K562 (cell line): Measurements from ENCODE around the gene NRTN. TPM values are rescaled to one million over a fixed set of nuclear protein-coding genes. Genes with fewer than 3 reads are reported as not detected.

Source experiments
- ATF2 ChIP-seq: sonication (generic); formaldehyde crosslinking; IDR thresholded peaks from 2 replicates; pipeline ENCODE4 v1.8.1; 2022; ENCODE audit warnings: missing genetic modification reagents
- CBX3 ChIP-seq, 2 experiments: IDR thresholded peaks; 1 replicate in 1 of 2; 2 replicates in 1 of 2; pipeline ENCODE4 v1.6.1; 2012; ENCODE audit warnings: inconsistent platforms in 2 of 2, low read length in 2 of 2, borderline replicate concordance in 1 of 2, control low read depth in 1 of 2
- CTCF ChIP-seq, 3 experiments: IDR thresholded peaks in 2 of 3; conservative IDR thresholded peaks in 1 of 3; 2 replicates each; pipeline ENCODE4 v1.5.1; 2011 to 2012; ENCODE audit warnings: low read length in 3 of 3, mild to moderate bottlenecking in 3 of 3, control low read depth in 2 of 3, improper control_type of control experiment in 1 of 3, inconsistent platforms in 1 of 3, low read depth in 1 of 3, mixed read lengths in 1 of 3, moderate library complexity in 1 of 3; ENCODE audit not compliant: insufficient read depth in 2 of 3
- FOXM1 ChIP-seq, 2 experiments: fragments of 450-650 bp in 1 of 2; sonication (generic) in 1 of 2; formaldehyde crosslinking in 1 of 2; IDR thresholded peaks; 2 replicates each; pipeline versions ENCODE4 v1.6.1 to v1.9.0; 2017 to 2022; ENCODE audit warnings: low read depth in 2 of 2, mild to moderate bottlenecking in 2 of 2, missing genetic modification reagents in 1 of 2, moderate library complexity in 1 of 2
- GTF3C2 ChIP-seq: IDR thresholded peaks from 3 replicates; pipeline ENCODE4 v1.6.1; 2011; ENCODE audit warnings: borderline replicate concordance, mild to moderate bottlenecking, moderate library complexity; ENCODE audit not compliant: insufficient read length; ENCODE audit errors: extremely low read depth
- MEIS2 ChIP-seq: fragments of 450-650 bp; IDR thresholded peaks from 2 replicates; pipeline ENCODE4 v1.6.1; 2014; ENCODE audit warnings: mild to moderate bottlenecking; ENCODE audit not compliant: partially characterized antibody
- MXD1 ChIP-seq: fragments of 250-450 bp; sonication (Bioruptor Pico); IDR thresholded peaks from 2 replicates; pipeline ENCODE4 v1.8.0; 2021; ENCODE audit warnings: borderline replicate concordance, mild to moderate bottlenecking, moderate library complexity; ENCODE audit not compliant: poor library complexity, severe bottlenecking
- NFATC3 ChIP-seq: fragments of 450-650 bp; IDR thresholded peaks from 2 replicates; pipeline ENCODE4 v1.6.1; 2017; ENCODE audit warnings: mild to moderate bottlenecking
- TARDBP ChIP-seq: fragments of 450-650 bp; IDR thresholded peaks from 2 replicates; pipeline ENCODE4 v1.6.1; 2016
- ZNF274 ChIP-seq: IDR thresholded peaks from 2 replicates; pipeline ENCODE4 v1.6.1; 2011; ENCODE audit warnings: low read depth, mild to moderate bottlenecking, low read length, moderate library complexity, borderline replicate concordance
- ZNF280A ChIP-seq: fragments of 450-650 bp; IDR thresholded peaks from 2 replicates; pipeline ENCODE4 v1.6.1; 2018; ENCODE audit warnings: mild to moderate bottlenecking, low read depth; ENCODE audit not compliant: partially characterized antibody
- ZNF316 ChIP-seq: fragments of 450-650 bp; IDR thresholded peaks from 2 replicates; pipeline ENCODE4 v1.6.1; 2016
- ZNF764 ChIP-seq: fragments of 250-450 bp; sonication (Bioruptor Pico); IDR thresholded peaks from 2 replicates; pipeline ENCODE4 v1.4.0; 2020; ENCODE audit warnings: low read depth, mild to moderate bottlenecking, moderate library complexity
- polyA plus RNA-seq, 8 experiments: library from polyadenylated mRNA; depleted of rRNA in 4 of 8; stranded (reverse) in 5 of 8; unstranded in 3 of 8; fragments of >200 nt; fragmentation: Nextera tagmentation in 2 of 8; fragmentation: Illumina TruSeq in 1 of 8; extraction: Ambion mirVana in 2 of 8; extraction: Trizol in 1 of 8; gene quantifications; 2 replicates each; pipeline versions ENCODE4 v1.2.1 to v1.2.3, GENCODE V29; 2011 to 2014; ENCODE audit warnings: inconsistent platforms in 1 of 8, missing spikeins in 1 of 8
- total RNA-seq, 7 experiments: library from RNA; depleted of rRNA in 6 of 7; stranded (reverse); fragments of >200 nt in 6 of 7; fragmentation: Illumina TruSeq in 2 of 7; extraction: Trizol in 2 of 7; gene quantifications; 2 replicates each; pipeline versions ENCODE4 v1.2.1 to v1.2.3, GENCODE V29; 2011 to 2021; ENCODE audit warnings: low replicate concordance in 1 of 7

Gene NRTN
- total and polyA plus RNA-seq, 9 of the 15 experiments (the other 6 are each of a cell fraction or from before 2014, with no cell fraction given), result 0.62 to 8.1 (median 1.6) TPM; not detected in 2

- TF ChIP-seq MXD1, result no peak
- TF ChIP-seq ZNF316, result no peak
- no peak for TF ChIP-seq ATF2
- no peak for TF ChIP-seq ZNF280A
- no peak for TF ChIP-seq ZNF764 (CRISPR knock-in tag)
- peak in 1 of 3 experiments; percentile 33; a peak in 2 of 6 replicates for TF ChIP-seq CTCF (IDR thresholded peaks at IDR 0.05 in 2 of 3, conservative IDR thresholded peaks at IDR 0.05 in 1 of 3; ENCODE audit: insufficient read depth in 2 of 3, low read depth in 1 of 3, low read length in 3 of 3)
- TF ChIP-seq ZNF274, result no peak
- no peak; a peak in 1 of 3 replicates for TF ChIP-seq CBX3 (IDR thresholded peaks at IDR 0.05; ENCODE audit: borderline replicate concordance in 1 of 2, low read length in 2 of 2)
- TF ChIP-seq TARDBP, result peak; percentile 41; the same call in 1 of the 2 replicates
- no peak for TF ChIP-seq GTF3C2
- TF ChIP-seq NFATC3, result no peak
- TF ChIP-seq FOXM1 (IDR thresholded peaks at IDR 0.05; ENCODE audit: low read depth), result 0 out of 2 replicates have a peak, but pooled peaks have one; percentile 15
- no peak for TF ChIP-seq FOXM1 (CRISPR knock-in tag; IDR thresholded peaks at IDR 0.05; ENCODE audit: low read depth)
- peak; percentile 94 for TF ChIP-seq MEIS2
Measured at GRCh38 chr19:5827891-5828660, 23.2 kb downstream of the NRTN start (continued).
